Heart left ventricle (tissue), 16 donors: ENCODE data around the gene RREB1. TPM values are rescaled to one million over a fixed set of nuclear protein-coding genes. Genes with fewer than 3 reads are reported as not detected.

Experiments
- ATAC-seq, 4 donors: fragments of 200-7000 bp; cut with Tn5 transposase; one replicate each; pipeline ENCODE4 v1.9.1; 2020 to 2022; ENCODE audit warnings: moderate library complexity in 4 of 4, mild to moderate bottlenecking in 3 of 4, moderate number of reproducible peaks in 1 of 4
- DNase-seq, 5 donors: peaks; one replicate each; pipeline ENCODE4 v3.0.0-alpha.2; 2020
- H3K27ac ChIP-seq, 12 donors: fragments of 200-600 bp; sonication (generic) in 4 of 12; one replicate each; pipeline versions ENCODE4 v1.5.0 to v1.8.0; 2016 to 2022; ENCODE audit warnings: mild to moderate bottlenecking in 2 of 12
- H3K27me3 ChIP-seq, 9 donors: fragments of 200-600 bp; sonication (generic) in 2 of 9; one replicate each; pipeline versions ENCODE4 v1.5.1 to v1.8.0; 2016 to 2022; ENCODE audit warnings: mild to moderate bottlenecking in 3 of 9
- H3K36me3 ChIP-seq, 9 donors: fragments of 200-600 bp; sonication (generic) in 2 of 9; one replicate each; pipeline versions ENCODE4 v1.5.0 to v1.8.0; 2018 to 2022; ENCODE audit warnings: mild to moderate bottlenecking in 2 of 9
- H3K4me1 ChIP-seq, 12 donors: fragments of 200-600 bp; sonication (generic) in 4 of 12; one replicate each; pipeline versions ENCODE4 v1.5.0 to v1.8.0; 2016 to 2022; ENCODE audit warnings: mild to moderate bottlenecking in 3 of 12
- H3K4me3 ChIP-seq, 12 donors: fragments of 200-600 bp; sonication (generic) in 4 of 12; one replicate each; pipeline versions ENCODE4 v1.5.0 to v1.8.0; 2017 to 2022; ENCODE audit warnings: mild to moderate bottlenecking in 9 of 12, moderate library complexity in 4 of 12
- H3K9me3 ChIP-seq, 12 donors: fragments of 200-600 bp; sonication (generic) in 4 of 12; one replicate each; pipeline versions ENCODE4 v1.5.0 to v1.8.0; 2016 to 2022; ENCODE audit warnings: mild to moderate bottlenecking in 1 of 12
- CTCF ChIP-seq, 12 donors: fragments of 200-600 bp; sonication (generic) in 4 of 12; IDR thresholded peaks; one replicate each; pipeline versions ENCODE4 v1.5.0 to v1.8.0; 2018 to 2022; ENCODE audit warnings: antibody characterized with exemption in 12 of 12, mild to moderate bottlenecking in 5 of 12
- POLR2A ChIP-seq, 2 donors: fragments of 450-650 bp; IDR thresholded peaks; one replicate each; pipeline ENCODE4 v1.6.1; 2017; ENCODE audit warnings: antibody characterized with exemption in 2 of 2, mild to moderate bottlenecking in 2 of 2, moderate library complexity in 2 of 2
- WGBS, 4 donors: extraction: QIAGEN DNeasy Blood & Tissue Kit in 2 of 4; methylation state at CpG; one replicate each; pipeline versions ENCODE4 v1.1.5 to v1.1.7; 2013 to 2018; 5-methylcytosine and 5-hydroxymethylcytosine counted together
- intact Hi-C, 10 donors: fragments of 100-400 bp; cut with DNase I; formaldehyde crosslinking; loops; one replicate each; pipeline versions ENCODE4 v1.11.1 to v1.14.2; 2022
- polyA plus RNA-seq, 2 donors: library from polyadenylated mRNA; stranded (reverse); fragments of 200-250 nt; gene quantifications; one replicate each; pipeline ENCODE4 v1.2.3, GENCODE V29; 2013
- total RNA-seq, 9 donors: library from RNA; depleted of rRNA in 2 of 9; stranded (reverse); fragments of >200 nt in 2 of 9; fragmentation: NEBNext Ultra II Directional in 3 of 9; extraction: Animal tissue kit (Norgen Biotek cat#: 25700) in 3 of 9; gene quantifications; one replicate each; pipeline versions ENCODE4 v1.1.0 to v1.2.4, GENCODE V29; 2016 to 2023
- donor health status: ischemic (EF 13 %, LVEDD 7.1; RV severe dilation, severe dysfunction).
- donor health status: healthy with polysubstance abuse.
- donor health status: DM: no; HTN: yes; CAD: no.
- donor health status: DM: no; HTN: no; CAD: no.
- donor health status: ischemic (EF 25% LVEDD 6.9; RV normal size, moderate dysfunction).
- donor health status: ischemic (EF 25% LVEDD 5.7; RV mildly dilated, moderate dysfunction).
- donor health status: healthy.
- donor health status: DM: yes; HTN: yes; CAD: no.
- donor health status: ischemic (EF 35%, LVEDD 5.7; RV mildly dilated, moderate dysfunction).
- donor health status: nonischemic (EF 11% LVEDD 7.7; RV severe dilation, severe dysfunction).
- donor health status: DM: yes; HTN: yes; CAD: no.
- donor health status: PGD.
- donor health status: ischemic (EF 29% LVEDD 5.4; RV normal size, mild dysfunction).
- donor health status: nonischemic (EF 23%, LVEDD 6.1; RV moderate dilation, normal function).

RREB1 gene
- total and polyA plus RNA-seq, 11 donors = 8.7 to 49.4 (median 35.7) TPM

GRCh38 chr6:7142918-7143475, 35.2 kb downstream of the RREB1 start:
- peaks cover 0 to 96% (median 76%) of the 10 kb centered on the region in 12 donors for H3K4me1 ChIP-seq
- no peaks in the 10 kb centered on the region for H3K9me3 ChIP-seq
- TF ChIP-seq CTCF (IDR thresholded peaks at IDR 0.05) = no peak
- TF ChIP-seq POLR2A (IDR thresholded peaks at IDR 0.05) = no peak
- H3K36me3 ChIP-seq = no peaks in the 10 kb centered on the region
- 62 to 69% (median 67%) methylated on average over 6 of the region's 6 CpGs for WGBS, 4 donors
- ATAC-seq (no peak), DNase-seq (no peak)
- H3K27ac ChIP-seq = peak overlapping the region in 8 of 12 donors; percentile 4 to 95 (median 24)
- H3K27me3 ChIP-seq = no peaks in the 10 kb centered on the region
- no peak overlapping the region for H3K4me3 ChIP-seq
- intact Hi-C loops = loop anchor here in 3 of 10 donors (5.0 kb wide), 1 partner anchor 36 kb away; the partner anchor contains the start of gene RREB1 (in 3 of the 3)

- H3K4me3 ChIP-seq = no peak overlapping the region
- intact Hi-C loops = loop anchor here in 3 of 10 donors (5.0 kb wide), 1 partner anchor 36 kb away; the partner anchor contains the start of gene RREB1 (in 3 of the 3)
- no peaks in the 10 kb centered on the region for H3K27me3 ChIP-seq
- no peaks in the 10 kb centered on the region for H3K36me3 ChIP-seq
- peak overlapping the region in 7 of 12 donors; percentile 4 to 95 (median 25) for H3K27ac ChIP-seq
- ATAC-seq (no peak), DNase-seq (no peak)
- WGBS, 4 donors = 36 to 50% (median 43%) methylated on average over 7 of the region's 7 CpGs
- H3K4me1 ChIP-seq = peaks cover 0 to 96% (median 73%) of the 10 kb centered on the region in 12 donors
- TF ChIP-seq CTCF (IDR thresholded peaks at IDR 0.05) (peak in 7 of 12 donors; percentile 11 to 40 (median 25)), POLR2A (IDR thresholded peaks at IDR 0.05) (no peak)
- H3K9me3 ChIP-seq = no peaks in the 10 kb centered on the region
Measured at GRCh38 chr6:7143476-7143974, 35.8 kb downstream of the RREB1 start.

GRCh38 chr6:7144872-7145584, 37.3 kb downstream of the RREB1 start:
- Histone ChIP-seq H3K9me3 (no peaks in the 10 kb centered on the region), H3K4me1 (peaks cover 0 to 84% (median 64%) of the 10 kb centered on the region in 12 donors), H3K4me3 (no peak overlapping the region), H3K27ac (peak overlapping the region in 8 of 12 donors; percentile 33 to 95 (median 57)), H3K36me3 (no peaks in the 10 kb centered on the region), H3K27me3 (no peaks in the 10 kb centered on the region)
- intact Hi-C loops = loop anchor here in 3 of 10 donors (5.0 kb wide), 1 partner anchor 38 kb away; the partner anchor contains the start of gene RREB1 (in 3 of the 3)
- DNase-seq (no peak), ATAC-seq (no peak)
- no peak for TF ChIP-seq CTCF (IDR thresholded peaks at IDR 0.05)
- no peak for TF ChIP-seq POLR2A (IDR thresholded peaks at IDR 0.05)
- WGBS, 4 donors = 63 to 81% (median 70%) methylated on average over 7 of the region's 7 CpGs

- peak overlapping the region in 8 of 12 donors; percentile 33 to 95 (median 57) for H3K27ac ChIP-seq
- TF ChIP-seq CTCF (IDR thresholded peaks at IDR 0.05) (no peak), POLR2A (IDR thresholded peaks at IDR 0.05) (no peak)
- 70 to 76% (median 73%) methylated on average over 3 of the region's 3 CpGs for WGBS, 4 donors
- peaks cover 0 to 82% (median 59%) of the 10 kb centered on the region in 12 donors for H3K4me1 ChIP-seq
- no peak for DNase-seq
- intact Hi-C loops = no loop called here
- H3K4me3 ChIP-seq = no peak overlapping the region
- no peaks in the 10 kb centered on the region for H3K9me3 ChIP-seq
- no peaks in the 10 kb centered on the region for H3K36me3 ChIP-seq
- ATAC-seq = no peak
- H3K27me3 ChIP-seq = no peaks in the 10 kb centered on the region
Measured at GRCh38 chr6:7145585-7145884, 37.8 kb downstream of the RREB1 start.
